OCI-LY3 (cell line): ENCODE measurements around the gene CD274.
"Not testable (repeated sequence)": the region's sequence is repeated elsewhere in the genome, so short reads cannot be mapped to it uniquely, and the experiment has no call there.

ENCODE experiments used
- H2AFZ ChIP-seq: fragments of 200-600, 300-600 bp; shearing (Covaris generic); 2 replicates; pipeline ENCODE4 v1.6.0; 2014; ENCODE audit warnings: antibody characterized with exemption, low read depth, low read length
- H3K27ac ChIP-seq: fragments of 200-600, 300-600 bp; sonication (generic); 2 replicates; pipeline ENCODE4 v1.5.1; 2014; ENCODE audit warnings: mild to moderate bottlenecking, low read length, moderate library complexity, mixed read lengths
- H3K27me3 ChIP-seq: fragments of 200-600, 300-600 bp; sonication (generic); 2 replicates; pipeline ENCODE4 v1.6.1; 2014; ENCODE audit warnings: low read depth, low read length, mixed read lengths
- H3K36me3 ChIP-seq: fragments of 200-600, 300-600 bp; sonication (generic); replicated peaks from 2 replicates; pipeline ENCODE3; 2014; ENCODE audit warnings: low read depth, low read length, mixed read lengths
- H3K4me1 ChIP-seq: fragments of 300-600, 200-600 bp; sonication (generic); 2 replicates; pipeline ENCODE4 v1.6.1; 2014; ENCODE audit warnings: low read length, mixed read lengths
- H3K4me2 ChIP-seq: fragments of 200-600, 300-600 bp; sonication (generic); 2 replicates; pipeline ENCODE4 v1.6.1; 2014; ENCODE audit warnings: low read length, mixed read lengths
- H3K4me3 ChIP-seq: fragments of 300-600, 200-600 bp; sonication (generic); 2 replicates; pipeline ENCODE4 v1.5.1; 2014; ENCODE audit warnings: antibody characterized with exemption, mild to moderate bottlenecking, low read length, moderate library complexity
- H3K79me2 ChIP-seq: fragments of 300-600, 200-600 bp; shearing (Covaris generic); 2 replicates; pipeline ENCODE4 v1.6.1; 2014; ENCODE audit warnings: mild to moderate bottlenecking, low read length, mixed read lengths
- H3K9ac ChIP-seq: fragments of 300-600, 200-600 bp; shearing (Covaris generic); 2 replicates; pipeline ENCODE4 v1.6.0; 2014; ENCODE audit warnings: mild to moderate bottlenecking, low read length, moderate library complexity
- H3K9me3 ChIP-seq: fragments of 200-600, 300-600 bp; shearing (Covaris generic); 2 replicates; pipeline ENCODE4 v1.6.1; 2014; ENCODE audit warnings: low read length, mixed read lengths; ENCODE audit not compliant: insufficient read depth
- H4K20me1 ChIP-seq: fragments of 200-600, 300-600 bp; sonication (generic); 2 replicates; pipeline ENCODE4 v1.6.1; 2016; ENCODE audit warnings: low read length, mixed read lengths; ENCODE audit not compliant: insufficient read depth
- CTCF ChIP-seq: fragments of 200-600, 300-600 bp; sonication (generic); IDR thresholded peaks from 2 replicates; pipeline ENCODE4 v1.5.1; 2014; ENCODE audit warnings: antibody characterized with exemption, low read length, low read depth
- EZH2phosphoT487 ChIP-seq: fragments of 200-600 bp; shearing (Covaris generic); IDR thresholded peaks from 2 replicates; pipeline ENCODE4 v1.6.1; 2018; ENCODE audit warnings: antibody characterized with exemption, mixed run types, low read depth

The CD274 gene

DNA sequence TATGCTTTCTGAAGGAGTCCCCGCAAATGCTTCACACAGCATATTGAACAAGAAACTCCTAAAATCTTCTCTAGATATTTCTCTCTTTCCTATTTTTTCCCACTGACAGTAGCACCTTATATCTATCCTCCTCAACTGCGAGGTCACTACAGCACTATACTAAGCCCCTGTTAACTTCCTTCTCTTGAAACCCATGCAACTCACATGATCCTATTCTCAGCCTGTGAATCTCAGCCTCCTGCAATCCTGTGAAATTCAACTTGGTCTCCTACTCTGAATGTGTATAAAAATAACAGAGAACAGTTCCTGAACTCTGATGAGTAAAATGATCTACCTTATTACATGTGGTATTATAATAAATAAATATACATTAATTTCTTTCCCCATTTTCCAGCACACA lies 6.5 kb upstream of the CD274 start:
- H4K20me1 ChIP-seq = no peaks in the 10 kb centered on the region
- H3K4me2 ChIP-seq = no peak overlapping the region
- H3K79me2 ChIP-seq = no peaks in the 10 kb centered on the region
- H3K27me3 ChIP-seq = no peaks in the 10 kb centered on the region
- H3K4me3 ChIP-seq = no peak overlapping the region
- no peak for TF ChIP-seq CTCF
- no peak for TF ChIP-seq EZH2phosphoT487
- no peaks in the 10 kb centered on the region for H3K36me3 ChIP-seq
- H3K9me3 ChIP-seq = no peaks in the 10 kb centered on the region
- H2AFZ ChIP-seq = no peak overlapping the region
- no peak overlapping the region for H3K27ac ChIP-seq
- no peak overlapping the region for H3K9ac ChIP-seq
- peaks cover 59% of the 10 kb centered on the region for H3K4me1 ChIP-seq

DNA sequence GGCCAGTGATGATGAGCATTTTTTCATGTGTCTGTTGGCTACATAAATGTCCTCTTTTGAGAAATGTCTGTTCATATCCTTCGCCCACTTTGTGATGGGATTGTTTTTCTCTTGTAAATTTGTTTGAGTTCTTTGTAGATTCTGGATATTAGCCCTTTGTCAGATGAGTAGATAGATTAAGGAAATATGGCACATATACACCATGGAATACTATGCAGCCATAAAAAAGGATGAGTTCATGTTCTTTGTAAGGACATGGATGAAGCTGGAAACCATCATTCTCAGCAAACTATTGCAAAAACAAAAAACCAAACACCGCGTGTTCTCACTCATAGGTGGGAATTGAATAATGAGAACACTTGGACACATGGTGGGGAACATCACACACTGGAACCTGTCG lies 5.2 kb upstream of the CD274 start:
- not testable (repeated sequence) for H3K4me3 ChIP-seq, H3K36me3 ChIP-seq, H2AFZ ChIP-seq, H3K9ac ChIP-seq, H4K20me1 ChIP-seq, H3K4me2 ChIP-seq, H3K27ac ChIP-seq, H3K9me3 ChIP-seq, H3K27me3 ChIP-seq, H3K79me2 ChIP-seq
- peaks cover 59% of the 10 kb centered on the region for H3K4me1 ChIP-seq

DNA sequence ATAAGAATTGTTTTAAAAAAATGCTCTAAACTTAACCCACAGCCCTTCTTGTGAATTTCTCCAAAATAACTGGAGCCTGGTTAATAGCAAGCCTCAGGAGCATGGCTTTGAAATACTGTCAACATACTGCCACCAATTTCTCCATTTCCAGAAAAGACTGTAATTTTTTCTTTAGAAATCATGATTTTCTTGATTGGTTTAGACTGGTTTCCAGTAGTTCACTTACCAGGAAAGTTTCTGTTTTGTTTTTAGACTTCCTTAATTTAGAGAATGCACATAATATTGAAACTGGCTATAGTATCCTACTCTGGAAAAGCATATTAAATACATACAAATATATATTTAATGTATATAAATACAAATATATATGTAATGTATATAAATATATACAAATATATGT lies 4.5 kb upstream of the CD274 start:
- Histone ChIP-seq H3K4me3 (no peak overlapping the region), H4K20me1 (no peaks in the 10 kb centered on the region), H3K79me2 (no peaks in the 10 kb centered on the region), H3K27ac (no peak overlapping the region), H3K4me2 (no peak overlapping the region), H3K9me3 (no peaks in the 10 kb centered on the region), H3K27me3 (no peaks in the 10 kb centered on the region), H3K36me3 (no peaks in the 10 kb centered on the region), H2AFZ (no peak overlapping the region), H3K9ac (no peak overlapping the region), H3K4me1 (peaks cover 53% of the 10 kb centered on the region)
- TF ChIP-seq EZH2phosphoT487 (no peak), CTCF (no peak)

GRCh38 chr9:5446451-5447236 lies 3.7 kb upstream of the CD274 start:
- no peak overlapping the region for H3K9ac ChIP-seq
- no peaks in the 10 kb centered on the region for H3K27me3 ChIP-seq
- no peaks in the 10 kb centered on the region for H4K20me1 ChIP-seq
- H3K36me3 ChIP-seq = no peaks in the 10 kb centered on the region
- H3K4me3 ChIP-seq = no peak overlapping the region
- H2AFZ ChIP-seq = no peak overlapping the region
- no peaks in the 10 kb centered on the region for H3K9me3 ChIP-seq
- no peak overlapping the region for H3K27ac ChIP-seq
- peaks cover 4% of the 10 kb centered on the region; the same call in 1 of the 2 replicates for H3K79me2 ChIP-seq
- H3K4me2 ChIP-seq = peak overlapping the region; percentile 82; the same call in 1 of the 2 replicates
- TF ChIP-seq EZH2phosphoT487 (no peak), CTCF (peak; percentile 10; the same call in 1 of the 2 replicates)
- H3K4me1 ChIP-seq = peaks cover 58% of the 10 kb centered on the region
